Measurements from ENCODE around the gene SLU7.

SLU7 gene

DNA sequence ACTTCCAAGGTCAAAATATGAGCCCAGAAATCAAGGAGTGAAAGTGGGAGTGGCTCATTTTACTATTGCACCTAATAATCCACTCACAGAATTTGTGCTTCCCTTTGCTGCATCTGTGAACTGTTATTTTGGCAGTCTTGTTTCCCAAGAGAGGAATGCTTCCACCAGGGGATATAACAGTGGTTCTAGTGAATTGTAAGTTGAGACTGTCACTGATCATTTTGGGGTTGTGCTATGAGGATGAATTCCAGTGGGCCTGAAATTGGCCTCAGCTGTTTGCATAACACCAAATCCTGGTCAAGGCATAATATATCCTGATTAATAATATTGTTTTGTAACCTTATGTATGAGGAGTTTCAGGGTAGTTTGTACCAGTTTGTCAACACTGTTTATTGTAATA, 33.4 kb downstream of the SLU7 start:
- Histone ChIP-seq H3K27ac (no peak overlapping the region), H3K27me3 (peaks cover 11% of the 10 kb centered on the region), H3K36me3 (no peaks in the 10 kb centered on the region), H3K9me3 (no peaks in the 10 kb centered on the region), H3K4me1 (ENCODE audit: control insufficient read depth in 1 of 2, insufficient read depth in 1 of 2, low read depth in 1 of 2, low read length in 1 of 2) (no peaks in the 10 kb centered on the region), H3K4me3 (ENCODE audit: low read depth in 1 of 2, low read length in 1 of 2) (no peak overlapping the region)
- TF ChIP-seq, protein P1, sequence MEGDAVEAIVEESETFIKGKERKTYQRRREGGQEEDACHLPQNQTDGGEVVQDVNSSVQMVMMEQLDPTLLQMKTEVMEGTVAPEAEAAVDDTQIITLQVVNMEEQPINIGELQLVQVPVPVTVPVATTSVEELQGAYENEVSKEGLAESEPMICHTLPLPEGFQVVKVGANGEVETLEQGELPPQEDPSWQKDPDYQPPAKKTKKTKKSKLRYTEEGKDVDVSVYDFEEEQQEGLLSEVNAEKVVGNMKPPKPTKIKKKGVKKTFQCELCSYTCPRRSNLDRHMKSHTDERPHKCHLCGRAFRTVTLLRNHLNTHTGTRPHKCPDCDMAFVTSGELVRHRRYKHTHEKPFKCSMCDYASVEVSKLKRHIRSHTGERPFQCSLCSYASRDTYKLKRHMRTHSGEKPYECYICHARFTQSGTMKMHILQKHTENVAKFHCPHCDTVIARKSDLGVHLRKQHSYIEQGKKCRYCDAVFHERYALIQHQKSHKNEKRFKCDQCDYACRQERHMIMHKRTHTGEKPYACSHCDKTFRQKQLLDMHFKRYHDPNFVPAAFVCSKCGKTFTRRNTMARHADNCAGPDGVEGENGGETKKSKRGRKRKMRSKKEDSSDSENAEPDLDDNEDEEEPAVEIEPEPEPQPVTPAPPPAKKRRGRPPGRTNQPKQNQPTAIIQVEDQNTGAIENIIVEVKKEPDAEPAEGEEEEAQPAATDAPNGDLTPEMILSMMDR (IDR thresholded peaks at IDR 0.05): no peak

DNA sequence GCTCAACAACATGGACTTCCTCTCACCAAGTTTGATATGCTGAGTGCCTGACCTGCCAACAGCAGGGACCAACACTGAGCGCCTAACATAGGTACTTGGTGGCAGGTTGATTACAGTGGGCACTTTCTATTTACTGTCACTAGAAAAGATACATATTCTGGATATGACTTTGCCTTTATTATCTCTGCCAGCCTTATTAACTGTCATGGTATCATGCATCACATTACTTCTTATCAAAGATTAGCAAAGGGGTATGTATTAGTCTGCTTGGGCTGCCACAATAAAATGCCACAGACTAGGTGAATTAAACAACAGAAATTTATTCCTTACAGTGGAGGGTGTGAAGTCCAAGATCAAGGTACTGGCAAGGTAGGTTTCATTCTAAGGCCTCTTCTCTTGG, 34.2 kb downstream of the SLU7 start:
- Histone ChIP-seq H3K9me3 (no peaks in the 10 kb centered on the region), H3K4me3 (ENCODE audit: low read depth in 1 of 2, low read length in 1 of 2) (no peak overlapping the region), H3K27ac (no peak overlapping the region), H3K36me3 (no peaks in the 10 kb centered on the region), H3K27me3 (peaks cover 11% of the 10 kb centered on the region), H3K4me1 (ENCODE audit: control insufficient read depth in 1 of 2, insufficient read depth in 1 of 2, low read depth in 1 of 2, low read length in 1 of 2) (no peaks in the 10 kb centered on the region)
- TF ChIP-seq, protein P1 (IDR thresholded peaks at IDR 0.05): no peak

DNA sequence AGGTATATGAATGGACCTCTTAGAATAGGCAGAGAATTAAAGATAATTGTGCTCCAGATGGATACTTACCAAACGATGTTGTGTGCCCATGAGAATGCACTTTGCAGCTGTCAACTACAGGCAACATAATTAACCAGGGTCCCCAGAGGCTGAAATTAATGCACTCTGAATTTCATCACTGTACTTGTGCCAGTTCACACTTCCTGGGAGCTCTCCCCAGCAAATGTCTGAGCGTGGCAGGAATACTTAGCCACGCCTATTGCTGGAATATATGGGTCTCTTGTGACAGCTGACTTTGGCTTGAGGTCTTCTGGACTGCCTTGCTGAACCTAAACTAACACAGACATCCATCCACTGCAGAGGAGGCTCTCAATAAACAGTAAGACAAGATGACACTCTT, 36.5 kb downstream of the SLU7 start:
- Histone ChIP-seq H3K27ac (no peak overlapping the region), H3K4me1 (ENCODE audit: control insufficient read depth in 1 of 2, insufficient read depth in 1 of 2, low read depth in 1 of 2, low read length in 1 of 2) (no peaks in the 10 kb centered on the region), H3K4me3 (ENCODE audit: low read depth in 1 of 2, low read length in 1 of 2) (no peak overlapping the region), H3K9me3 (no peaks in the 10 kb centered on the region), H3K36me3 (no peaks in the 10 kb centered on the region), H3K27me3 (peaks cover 11% of the 10 kb centered on the region)
- TF ChIP-seq, protein P1 (IDR thresholded peaks at IDR 0.05): no peak

DNA sequence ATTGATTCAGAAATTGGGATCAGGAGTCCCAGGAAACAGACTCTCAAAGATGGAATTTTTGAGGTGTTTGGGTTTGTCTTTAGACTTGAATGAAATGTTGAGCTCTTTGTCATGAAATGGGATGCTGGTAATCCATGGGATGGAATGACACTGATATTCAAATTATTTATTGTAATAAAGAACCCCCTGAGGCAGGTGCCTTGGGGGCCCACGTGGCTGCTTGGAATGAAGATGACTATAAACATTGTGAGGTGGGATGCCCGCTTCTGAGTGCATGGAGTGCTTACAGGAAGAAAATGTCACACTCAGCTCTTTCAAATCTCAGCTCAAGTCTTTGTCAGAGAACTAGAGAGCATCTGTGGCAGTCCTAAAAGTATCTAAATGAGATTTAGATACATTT, 38.8 kb downstream of the SLU7 start:
- Histone ChIP-seq H3K36me3 (no peaks in the 10 kb centered on the region), H3K27ac (no peak overlapping the region), H3K4me1 (ENCODE audit: control insufficient read depth in 1 of 2, insufficient read depth in 1 of 2, low read depth in 1 of 2, low read length in 1 of 2) (no peaks in the 10 kb centered on the region), H3K27me3 (peaks cover 31% of the 10 kb centered on the region), H3K9me3 (no peaks in the 10 kb centered on the region), H3K4me3 (ENCODE audit: low read depth in 1 of 2, low read length in 1 of 2) (no peak overlapping the region)
- TF ChIP-seq, protein P1 (IDR thresholded peaks at IDR 0.05): no peak

DNA sequence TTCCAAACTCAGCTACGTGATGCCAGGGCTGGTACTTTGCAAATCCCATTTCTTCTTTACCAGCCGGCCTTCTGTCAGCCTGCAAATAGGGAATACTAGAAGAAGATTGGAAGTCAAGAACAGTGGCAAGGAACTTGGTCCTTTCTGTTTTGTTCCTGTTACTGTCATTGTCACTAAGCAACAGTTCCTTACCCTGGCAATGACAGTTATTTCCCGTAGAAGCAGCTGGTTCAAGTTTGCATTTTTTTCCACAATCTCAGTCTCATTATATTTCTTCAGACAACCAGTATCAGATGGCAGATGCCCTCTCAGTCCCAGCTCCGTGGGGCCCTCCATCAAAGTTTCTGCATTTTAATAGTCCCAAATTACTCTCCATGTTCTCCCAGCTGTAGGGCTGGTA, 39.4 kb downstream of the SLU7 start:
- Histone ChIP-seq H3K27ac (no peak overlapping the region), H3K27me3 (peaks cover 37% of the 10 kb centered on the region), H3K4me3 (ENCODE audit: low read depth in 1 of 2, low read length in 1 of 2) (no peak overlapping the region), H3K9me3 (no peaks in the 10 kb centered on the region), H3K36me3 (no peaks in the 10 kb centered on the region), H3K4me1 (ENCODE audit: control insufficient read depth in 1 of 2, insufficient read depth in 1 of 2, low read depth in 1 of 2, low read length in 1 of 2) (no peaks in the 10 kb centered on the region)
- TF ChIP-seq, protein P1 (IDR thresholded peaks at IDR 0.05): no peak

DNA sequence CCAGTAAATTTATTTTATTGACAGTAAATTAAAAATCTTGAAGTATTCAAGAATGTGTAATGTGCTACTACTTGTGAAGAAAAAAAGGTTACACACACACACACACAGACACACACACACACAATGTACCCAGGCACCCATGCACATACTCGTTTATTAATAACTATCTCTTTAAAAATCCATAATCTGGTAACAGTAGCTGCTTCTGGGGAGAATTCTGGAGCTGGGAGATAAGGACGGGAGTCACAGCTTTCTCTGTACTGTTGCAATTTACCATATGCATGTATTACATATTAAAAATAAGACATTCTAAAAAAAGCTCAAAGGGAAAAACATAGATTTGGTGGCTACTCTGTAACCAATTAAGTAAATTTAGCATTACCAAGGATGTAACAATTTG, 40.6 kb downstream of the SLU7 start:
- TF ChIP-seq, protein P1 (IDR thresholded peaks at IDR 0.05): no peak
- Histone ChIP-seq H3K36me3 (no peaks in the 10 kb centered on the region), H3K4me1 (ENCODE audit: control insufficient read depth in 1 of 2, insufficient read depth in 1 of 2, low read depth in 1 of 2, low read length in 1 of 2) (no peaks in the 10 kb centered on the region), H3K9me3 (no peaks in the 10 kb centered on the region), H3K4me3 (ENCODE audit: low read depth in 1 of 2, low read length in 1 of 2) (no peak overlapping the region), H3K27ac (no peak overlapping the region), H3K27me3 (peaks cover 49% of the 10 kb centered on the region)

Measured in neutrophil (primary cell).